Measurements from ENCODE around the gene PCDHB13.
"Not testable (repeated sequence)": the region's sequence is repeated elsewhere in the genome, so short reads cannot be mapped to it uniquely, and the experiment has no call there.

DNA sequence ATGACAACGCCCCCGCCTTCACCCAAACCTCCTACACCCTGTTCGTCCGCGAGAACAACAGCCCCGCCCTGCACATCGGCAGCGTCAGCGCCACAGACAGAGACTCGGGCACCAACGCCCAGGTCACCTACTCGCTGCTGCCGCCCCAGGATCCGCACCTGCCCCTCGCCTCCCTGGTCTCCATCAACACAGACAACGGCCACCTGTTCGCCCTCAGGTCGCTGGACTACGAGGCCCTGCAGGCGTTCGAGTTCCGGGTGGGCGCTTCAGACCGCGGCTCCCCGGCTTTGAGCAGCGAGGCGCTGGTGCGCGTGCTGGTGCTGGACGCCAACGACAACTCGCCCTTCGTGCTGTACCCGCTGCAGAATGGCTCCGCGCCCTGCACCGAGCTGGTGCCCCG is 34.3 kb upstream of the PCDHB13 start:
- TF ChIP-seq, protein P1, sequence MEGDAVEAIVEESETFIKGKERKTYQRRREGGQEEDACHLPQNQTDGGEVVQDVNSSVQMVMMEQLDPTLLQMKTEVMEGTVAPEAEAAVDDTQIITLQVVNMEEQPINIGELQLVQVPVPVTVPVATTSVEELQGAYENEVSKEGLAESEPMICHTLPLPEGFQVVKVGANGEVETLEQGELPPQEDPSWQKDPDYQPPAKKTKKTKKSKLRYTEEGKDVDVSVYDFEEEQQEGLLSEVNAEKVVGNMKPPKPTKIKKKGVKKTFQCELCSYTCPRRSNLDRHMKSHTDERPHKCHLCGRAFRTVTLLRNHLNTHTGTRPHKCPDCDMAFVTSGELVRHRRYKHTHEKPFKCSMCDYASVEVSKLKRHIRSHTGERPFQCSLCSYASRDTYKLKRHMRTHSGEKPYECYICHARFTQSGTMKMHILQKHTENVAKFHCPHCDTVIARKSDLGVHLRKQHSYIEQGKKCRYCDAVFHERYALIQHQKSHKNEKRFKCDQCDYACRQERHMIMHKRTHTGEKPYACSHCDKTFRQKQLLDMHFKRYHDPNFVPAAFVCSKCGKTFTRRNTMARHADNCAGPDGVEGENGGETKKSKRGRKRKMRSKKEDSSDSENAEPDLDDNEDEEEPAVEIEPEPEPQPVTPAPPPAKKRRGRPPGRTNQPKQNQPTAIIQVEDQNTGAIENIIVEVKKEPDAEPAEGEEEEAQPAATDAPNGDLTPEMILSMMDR (IDR thresholded peaks at IDR 0.05; ENCODE audit: borderline replicate concordance, extremely low read depth, low read length, poor library complexity, severe bottlenecking), result not testable (repeated sequence)
- TF ChIP-seq EZH2 (IDR thresholded peaks at IDR 0.05; ENCODE audit: borderline replicate concordance, low read depth, low read length, severe bottlenecking), result not testable (repeated sequence)
